Measurements from ENCODE around the gene PARVB.

PARVB gene

GRCh38 chr22:44213489-44214043, 189.5 kb downstream of the PARVB start:
- TF ChIP-seq CTCF (IDR thresholded peaks at IDR 0.05; ENCODE audit: low read length, missing control alignments): no peak
- DNase-seq (ENCODE audit: low read depth): no peak
- no peak overlapping the region for H3K4me3 ChIP-seq (replicated peaks; ENCODE audit: low read depth, low read length)

GRCh38 chr22:44214187-44214586, 190.1 kb downstream of the PARVB start:
- no peak for TF ChIP-seq CTCF (IDR thresholded peaks at IDR 0.05; ENCODE audit: low read length, missing control alignments)
- H3K4me3 ChIP-seq (replicated peaks; ENCODE audit: low read depth, low read length): no peak overlapping the region
- DNase-seq (ENCODE audit: low read depth): no peak

GRCh38 chr22:44214764-44215163, 190.7 kb downstream of the PARVB start:
- no peak overlapping the region for H3K4me3 ChIP-seq (replicated peaks; ENCODE audit: low read depth, low read length)
- TF ChIP-seq CTCF (IDR thresholded peaks at IDR 0.05; ENCODE audit: low read length, missing control alignments): no peak
- DNase-seq (ENCODE audit: low read depth): no peak

GRCh38 chr22:44215287-44215686, 191.2 kb downstream of the PARVB start:
- H3K4me3 ChIP-seq (replicated peaks; ENCODE audit: low read depth, low read length): no peak overlapping the region
- DNase-seq (ENCODE audit: low read depth): no peak
- no peak for TF ChIP-seq CTCF (IDR thresholded peaks at IDR 0.05; ENCODE audit: low read length, missing control alignments)

GRCh38 chr22:44217346-44217745, 193.2 kb downstream of the PARVB start:
- no peak for DNase-seq (ENCODE audit: low read depth)
- H3K4me3 ChIP-seq (replicated peaks; ENCODE audit: low read depth, low read length): no peak overlapping the region
- TF ChIP-seq CTCF (IDR thresholded peaks at IDR 0.05; ENCODE audit: low read length, missing control alignments): no peak

GRCh38 chr22:44218071-44218470, 194.0 kb downstream of the PARVB start:
- no peak for TF ChIP-seq CTCF (IDR thresholded peaks at IDR 0.05; ENCODE audit: low read length, missing control alignments)
- no peak overlapping the region for H3K4me3 ChIP-seq (replicated peaks; ENCODE audit: low read depth, low read length)
- DNase-seq (ENCODE audit: low read depth): no peak

- no peak for TF ChIP-seq CTCF (IDR thresholded peaks at IDR 0.05; ENCODE audit: low read length, missing control alignments)
- no peak overlapping the region for H3K4me3 ChIP-seq (replicated peaks; ENCODE audit: low read depth, low read length)
- DNase-seq (ENCODE audit: low read depth): no peak
Observed at GRCh38 chr22:44219101-44219870, 195.2 kb downstream of the PARVB start.

Measured in fibroblast of pulmonary artery (primary cell).